RWPE1 (cell line): ENCODE results near the gene UROS.

ENCODE experiments used
- CTCF ChIA-PET: fragments of 350-600 bp; sonication (Branson Sonifier 250); formaldehyde crosslinking; extraction: SDS; loops from one replicate; lab custom pipeline; 2021; lab: Yijun Ruan, JAX
- POLR2A ChIA-PET: fragments of 400-600 bp; formaldehyde crosslinking; extraction: SDS; loops from one replicate; lab custom pipeline; 2020; ENCODE audit warnings: antibody characterized with exemption; ENCODE audit not compliant: low non-redundant PET; lab: Yijun Ruan, JAX
- DNase-seq: peaks from one replicate; pipeline ENCODE4 v3.0.0; 2012; ENCODE audit warnings: low spot score
- H3K27ac ChIP-seq: fragments of 450-650 bp; 2 replicates; pipeline ENCODE4 v1.5.1; 2017
- TF ChIP-seq, protein P1 (sequence below): fragments of 450-650 bp; conservative IDR thresholded peaks from 2 replicates; pipeline ENCODE4 v1.5.1; 2017; ENCODE audit warnings: low read depth, mild to moderate bottlenecking

UROS gene

DNA sequence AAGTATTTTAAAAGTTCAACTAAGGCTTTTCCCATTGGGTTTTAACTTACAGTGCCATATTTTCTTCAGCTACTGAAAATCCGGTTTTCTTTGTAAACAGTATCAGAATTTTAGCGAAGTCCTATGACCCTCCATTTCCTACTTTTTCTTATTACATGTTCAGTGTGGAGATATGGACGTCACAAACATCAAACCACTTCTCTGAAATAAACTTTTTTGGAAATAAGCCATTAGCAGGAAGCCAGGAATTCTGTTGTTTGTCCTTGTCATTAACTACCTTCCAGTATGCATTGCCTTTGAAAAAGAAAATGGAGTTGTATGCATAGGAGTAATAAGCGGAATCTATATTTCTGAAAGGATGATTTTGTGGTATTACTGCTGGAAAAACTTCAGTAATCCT is 56.5 kb downstream of the UROS start:
- H3K27ac ChIP-seq = no peak overlapping the region
- TF ChIP-seq, protein P1, sequence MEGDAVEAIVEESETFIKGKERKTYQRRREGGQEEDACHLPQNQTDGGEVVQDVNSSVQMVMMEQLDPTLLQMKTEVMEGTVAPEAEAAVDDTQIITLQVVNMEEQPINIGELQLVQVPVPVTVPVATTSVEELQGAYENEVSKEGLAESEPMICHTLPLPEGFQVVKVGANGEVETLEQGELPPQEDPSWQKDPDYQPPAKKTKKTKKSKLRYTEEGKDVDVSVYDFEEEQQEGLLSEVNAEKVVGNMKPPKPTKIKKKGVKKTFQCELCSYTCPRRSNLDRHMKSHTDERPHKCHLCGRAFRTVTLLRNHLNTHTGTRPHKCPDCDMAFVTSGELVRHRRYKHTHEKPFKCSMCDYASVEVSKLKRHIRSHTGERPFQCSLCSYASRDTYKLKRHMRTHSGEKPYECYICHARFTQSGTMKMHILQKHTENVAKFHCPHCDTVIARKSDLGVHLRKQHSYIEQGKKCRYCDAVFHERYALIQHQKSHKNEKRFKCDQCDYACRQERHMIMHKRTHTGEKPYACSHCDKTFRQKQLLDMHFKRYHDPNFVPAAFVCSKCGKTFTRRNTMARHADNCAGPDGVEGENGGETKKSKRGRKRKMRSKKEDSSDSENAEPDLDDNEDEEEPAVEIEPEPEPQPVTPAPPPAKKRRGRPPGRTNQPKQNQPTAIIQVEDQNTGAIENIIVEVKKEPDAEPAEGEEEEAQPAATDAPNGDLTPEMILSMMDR = no peak
- ChIA-PET CTCF (no interaction called here), POLR2A (no interaction called here)
- no peak for DNase-seq

DNA sequence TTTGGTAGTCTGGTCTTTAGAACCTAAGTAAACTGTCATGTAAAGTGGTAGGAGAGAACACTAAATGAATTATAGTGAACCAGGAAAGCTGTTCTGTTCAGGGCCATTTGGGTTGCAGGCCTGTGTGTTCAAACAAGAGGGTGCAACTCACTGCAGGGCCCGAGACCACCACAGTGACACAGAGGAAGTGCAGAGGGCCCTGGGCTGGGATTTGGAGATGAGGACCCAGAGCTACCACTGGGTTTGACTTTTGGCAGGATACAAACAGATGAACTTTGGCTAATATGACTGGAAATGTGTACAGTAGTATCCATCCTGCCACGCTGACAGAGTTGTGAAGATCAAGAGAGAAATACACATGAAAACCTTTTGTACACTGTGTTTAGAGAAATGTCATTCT is 57.2 kb downstream of the UROS start:
- CTCF ChIA-PET = no interaction called here
- H3K27ac ChIP-seq = no peak overlapping the region
- TF ChIP-seq, protein P1 = no peak
- POLR2A ChIA-PET = no interaction called here
- no peak for DNase-seq

DNA sequence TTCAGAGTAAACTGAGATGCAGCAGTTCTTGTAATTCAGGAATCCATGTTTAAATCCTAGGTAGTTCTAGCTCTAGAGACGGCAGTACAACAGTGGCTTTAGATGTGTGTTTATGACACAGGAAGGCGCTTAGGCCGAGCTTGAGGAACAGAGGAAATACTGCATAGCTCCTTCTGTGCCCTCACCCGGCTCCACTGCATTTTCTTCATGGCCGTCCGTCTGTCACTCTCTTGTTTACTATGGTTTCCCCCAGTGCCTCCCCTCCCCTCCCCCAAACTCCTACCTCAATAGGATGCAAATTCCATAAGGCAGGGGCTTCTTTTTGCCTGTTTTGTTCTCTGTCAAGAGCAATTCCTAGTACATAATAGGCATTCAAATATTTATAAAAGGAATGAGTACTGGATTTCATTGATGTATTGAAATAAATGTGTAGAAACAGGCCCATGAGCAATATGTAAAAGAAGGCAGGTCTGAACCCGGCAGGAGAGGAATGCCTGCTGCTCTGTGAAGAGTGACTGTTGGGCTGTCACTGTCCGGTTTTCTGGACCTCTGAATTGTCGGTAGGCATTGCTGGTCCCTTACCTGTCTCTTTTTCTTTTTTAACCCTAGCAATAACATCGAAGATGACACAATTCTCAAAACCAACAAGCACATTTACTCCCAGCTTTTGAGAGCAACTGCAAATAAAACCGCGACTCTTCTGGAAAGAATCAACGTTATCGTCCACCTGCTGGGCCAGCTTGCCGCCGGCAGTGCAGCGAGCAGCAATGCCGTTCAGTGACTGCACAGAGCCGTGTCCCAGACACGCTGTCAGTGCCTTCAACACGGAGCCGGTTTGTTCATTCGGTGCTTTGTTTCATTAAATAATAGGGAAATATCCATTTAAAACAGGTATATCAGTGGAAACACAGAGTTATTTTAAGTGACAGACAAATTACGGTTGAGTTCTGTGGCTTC is 60.1 kb downstream of the UROS start:
- ChIA-PET POLR2A (interaction anchor here (0.7 kb wide), 1 partner anchor 34 kb away, joined by 10 read pairs; no protein-coding TSS in a partner anchor), CTCF (no interaction called here)
- H3K27ac ChIP-seq = no peak overlapping the region
- DNase-seq = no peak
- TF ChIP-seq, protein P1 = no peak

DNA sequence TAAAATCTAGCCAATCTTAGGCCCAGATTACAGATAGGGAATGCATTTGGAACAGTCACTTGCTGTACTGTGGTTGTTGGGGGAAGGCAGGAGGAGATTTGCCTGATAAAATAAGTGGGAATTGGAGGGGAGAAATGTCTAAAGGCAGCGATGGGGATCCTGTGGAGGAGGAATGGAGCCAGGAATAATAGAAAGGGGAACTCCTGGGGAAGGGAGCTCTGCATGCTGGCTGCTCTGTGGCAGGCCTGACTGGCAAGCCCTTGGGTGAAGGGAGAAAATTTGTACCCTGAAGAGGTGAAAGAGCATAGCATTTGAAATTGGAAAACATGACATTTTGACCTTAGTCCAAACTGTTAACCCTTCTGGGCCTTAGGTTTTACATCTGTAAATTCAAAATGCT is 61.1 kb downstream of the UROS start:
- H3K27ac ChIP-seq = no peak overlapping the region
- ChIA-PET CTCF (no interaction called here), POLR2A (no interaction called here)
- TF ChIP-seq, protein P1 = no peak
- DNase-seq = no peak

DNA sequence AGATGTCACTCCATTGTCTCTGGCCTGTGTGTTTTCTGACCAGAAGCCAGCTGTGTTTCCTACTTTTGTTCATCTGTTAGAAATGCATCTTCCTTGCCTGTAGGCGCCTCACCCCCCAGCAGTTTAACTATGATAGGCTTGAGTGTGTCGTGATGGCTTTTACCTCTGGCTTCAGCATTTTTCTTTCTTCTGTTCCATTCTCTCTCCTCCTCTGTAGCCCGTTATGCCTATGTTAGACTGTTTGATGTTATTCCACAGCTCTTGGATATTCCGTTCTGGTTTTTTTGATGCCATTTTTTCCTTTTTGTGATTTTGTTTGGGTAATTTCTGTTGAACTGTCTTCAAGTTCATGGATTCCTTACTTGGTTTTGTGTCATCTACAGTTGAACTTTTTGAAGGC is 65.3 kb downstream of the UROS start:
- POLR2A ChIA-PET = no interaction called here
- no peak overlapping the region for H3K27ac ChIP-seq
- TF ChIP-seq, protein P1 = no peak
- DNase-seq = no peak
- CTCF ChIA-PET = no interaction called here

DNA sequence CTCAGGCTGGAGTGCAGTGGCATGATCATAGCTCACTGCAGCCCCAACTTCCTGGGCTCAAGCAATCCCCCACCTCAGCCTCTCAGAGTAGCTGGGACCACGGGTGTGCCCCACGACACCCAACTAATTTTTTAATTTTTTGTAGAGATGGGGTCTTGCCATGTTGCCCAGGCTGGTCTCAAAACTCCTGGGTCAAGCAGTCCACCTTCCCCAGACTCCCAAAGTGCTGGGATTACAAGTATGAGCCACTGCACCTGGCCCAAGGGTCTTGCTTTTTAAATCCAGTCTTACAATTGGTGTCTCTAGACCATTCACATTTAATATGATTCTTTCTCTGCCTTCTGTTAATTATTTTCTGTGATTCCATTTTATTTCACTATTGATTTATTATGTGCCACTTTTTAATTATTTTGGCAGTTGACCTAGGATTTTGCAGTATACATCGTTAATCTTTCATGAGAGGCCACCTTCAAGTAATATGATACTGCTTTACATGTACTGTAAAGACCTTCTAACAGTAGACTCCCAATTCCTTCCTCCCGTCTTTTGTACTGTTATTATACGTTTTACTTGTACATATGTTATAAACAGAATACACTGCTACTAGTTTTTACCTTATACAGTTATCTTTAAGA is 66.1 kb downstream of the UROS start:
- POLR2A ChIA-PET = no interaction called here
- DNase-seq = no peak
- H3K27ac ChIP-seq = no peak overlapping the region
- CTCF ChIA-PET = no interaction called here
- TF ChIP-seq, protein P1 = no peak
